ENCODE results near the gene CNNM3.
"Not testable (repeated sequence)": the region's sequence is repeated elsewhere in the genome, so short reads cannot be mapped to it uniquely, and the experiment has no call there.

Gene CNNM3

DNA sequence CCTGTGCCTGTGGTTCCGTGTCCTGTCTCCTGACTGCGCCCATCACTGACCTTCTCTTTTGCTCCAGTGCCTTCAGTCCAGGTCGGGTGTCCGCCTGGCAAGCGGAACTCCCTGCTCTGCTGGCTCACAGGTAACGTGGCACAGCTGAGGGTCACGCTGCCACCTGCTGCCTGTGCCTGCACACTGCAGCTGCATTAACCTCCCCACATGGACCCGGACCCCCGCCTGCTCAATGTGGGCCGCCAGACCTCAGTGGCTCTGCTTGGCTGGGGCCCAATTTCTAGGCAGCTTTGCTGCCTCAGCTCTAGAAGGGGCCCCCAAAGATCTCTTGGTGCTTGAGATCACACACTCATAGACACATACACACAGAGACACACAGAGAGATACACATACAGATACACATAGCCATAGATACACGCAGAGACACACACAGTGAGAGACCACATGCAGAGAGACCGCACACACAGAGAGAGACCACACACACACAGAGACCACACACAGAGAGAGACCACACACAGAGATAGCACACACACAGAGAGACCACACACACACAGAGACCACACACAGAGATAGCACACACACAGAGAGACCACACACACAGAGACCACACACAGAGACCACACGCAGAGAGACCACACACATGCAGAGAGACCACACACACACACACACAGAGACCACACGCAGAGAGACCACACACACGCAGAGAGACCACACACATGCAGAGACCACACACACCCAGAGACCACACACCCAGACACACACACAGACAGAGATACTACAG lies 14.9 kb upstream of the CNNM3 start:
- TF ChIP-seq, protein P1, sequence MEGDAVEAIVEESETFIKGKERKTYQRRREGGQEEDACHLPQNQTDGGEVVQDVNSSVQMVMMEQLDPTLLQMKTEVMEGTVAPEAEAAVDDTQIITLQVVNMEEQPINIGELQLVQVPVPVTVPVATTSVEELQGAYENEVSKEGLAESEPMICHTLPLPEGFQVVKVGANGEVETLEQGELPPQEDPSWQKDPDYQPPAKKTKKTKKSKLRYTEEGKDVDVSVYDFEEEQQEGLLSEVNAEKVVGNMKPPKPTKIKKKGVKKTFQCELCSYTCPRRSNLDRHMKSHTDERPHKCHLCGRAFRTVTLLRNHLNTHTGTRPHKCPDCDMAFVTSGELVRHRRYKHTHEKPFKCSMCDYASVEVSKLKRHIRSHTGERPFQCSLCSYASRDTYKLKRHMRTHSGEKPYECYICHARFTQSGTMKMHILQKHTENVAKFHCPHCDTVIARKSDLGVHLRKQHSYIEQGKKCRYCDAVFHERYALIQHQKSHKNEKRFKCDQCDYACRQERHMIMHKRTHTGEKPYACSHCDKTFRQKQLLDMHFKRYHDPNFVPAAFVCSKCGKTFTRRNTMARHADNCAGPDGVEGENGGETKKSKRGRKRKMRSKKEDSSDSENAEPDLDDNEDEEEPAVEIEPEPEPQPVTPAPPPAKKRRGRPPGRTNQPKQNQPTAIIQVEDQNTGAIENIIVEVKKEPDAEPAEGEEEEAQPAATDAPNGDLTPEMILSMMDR (IDR thresholded peaks at IDR 0.05), result peak; percentile 91
- no peak for TF ChIP-seq ZFX (IDR thresholded peaks at IDR 0.05; ENCODE audit: borderline replicate concordance)
- no peak overlapping the region for H3K27ac ChIP-seq

- H3K27ac ChIP-seq, result 0 out of 2 replicates have a peak overlapping the region, but pooled peaks have one; percentile 20
- TF ChIP-seq ZFX (IDR thresholded peaks at IDR 0.05; ENCODE audit: borderline replicate concordance), result no peak
- TF ChIP-seq, protein P1 (IDR thresholded peaks at IDR 0.05), result no peak
Measured at GRCh38 chr2:96801786-96802595, 14.1 kb upstream of the CNNM3 start.

DNA sequence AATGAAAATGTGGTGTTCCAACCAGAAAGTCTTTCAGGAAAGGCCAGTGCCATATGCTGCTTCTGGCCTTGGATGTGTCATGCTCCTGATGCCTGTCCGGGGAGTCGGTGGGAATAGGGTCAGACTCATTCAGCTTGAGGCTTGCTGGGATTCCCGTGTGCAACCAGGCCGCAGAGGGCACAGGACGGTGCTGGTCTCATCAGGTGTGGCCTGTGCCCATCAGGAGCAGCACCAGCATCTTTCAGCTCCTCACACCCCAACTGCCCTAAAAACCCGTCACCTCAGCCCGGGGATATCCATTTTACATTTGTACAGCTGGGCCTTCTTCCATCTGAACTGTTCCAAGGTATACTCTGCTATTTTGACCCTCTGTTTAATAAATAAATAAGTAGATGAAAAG lies 13.3 kb upstream of the CNNM3 start:
- TF ChIP-seq, protein P1 (IDR thresholded peaks at IDR 0.05), result no peak
- TF ChIP-seq ZFX (IDR thresholded peaks at IDR 0.05; ENCODE audit: borderline replicate concordance), result no peak
- H3K27ac ChIP-seq, result 0 out of 2 replicates have a peak overlapping the region, but pooled peaks have one; percentile 20

DNA sequence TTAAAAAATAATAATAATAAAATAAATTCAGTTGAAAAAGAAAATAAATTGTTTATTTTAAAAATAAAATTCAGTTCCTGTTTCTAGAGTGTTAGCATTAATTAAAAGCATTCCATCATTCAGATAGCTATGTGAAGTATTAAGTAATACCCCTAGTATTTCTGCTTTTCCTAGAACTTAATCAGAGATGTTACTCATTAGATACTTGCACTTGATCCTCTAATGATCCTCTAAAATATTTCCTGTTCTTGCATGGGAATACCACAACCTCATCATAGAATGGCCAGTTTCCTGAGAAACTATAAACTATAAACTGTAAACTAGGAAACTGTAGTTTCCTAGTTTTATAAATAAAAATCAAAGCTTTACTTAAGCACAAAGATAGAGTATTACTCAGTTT lies 11.1 kb upstream of the CNNM3 start:
- no peak overlapping the region for H3K27ac ChIP-seq

DNA sequence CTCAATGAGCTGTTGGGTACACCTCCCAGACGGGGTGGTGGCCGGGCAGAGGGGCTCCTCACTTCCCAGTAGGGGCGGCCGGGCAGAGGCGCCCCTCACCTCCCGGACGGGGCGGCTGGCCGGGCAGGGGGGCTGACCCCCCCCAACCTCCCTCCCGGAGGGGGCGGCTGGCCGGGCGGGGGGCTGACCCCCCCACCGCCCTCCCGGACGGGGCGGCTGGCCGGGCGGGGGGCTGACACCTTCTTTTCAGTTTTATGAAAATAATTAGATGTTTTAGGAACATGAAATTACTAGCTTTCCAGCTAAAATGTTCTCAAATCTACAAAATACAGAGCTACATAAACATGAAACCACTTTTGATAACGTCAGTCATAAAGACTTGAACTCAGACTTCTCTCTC lies 10.1 kb upstream of the CNNM3 start:
- not testable (repeated sequence) for H3K27ac ChIP-seq

More for the DNA sequence above, 11.1 kb upstream of the CNNM3 start:
- TF ChIP-seq ZFX (IDR thresholded peaks at IDR 0.05; ENCODE audit: borderline replicate concordance), result no peak
- TF ChIP-seq, protein P1 (IDR thresholded peaks at IDR 0.05), result no peak

DNA sequence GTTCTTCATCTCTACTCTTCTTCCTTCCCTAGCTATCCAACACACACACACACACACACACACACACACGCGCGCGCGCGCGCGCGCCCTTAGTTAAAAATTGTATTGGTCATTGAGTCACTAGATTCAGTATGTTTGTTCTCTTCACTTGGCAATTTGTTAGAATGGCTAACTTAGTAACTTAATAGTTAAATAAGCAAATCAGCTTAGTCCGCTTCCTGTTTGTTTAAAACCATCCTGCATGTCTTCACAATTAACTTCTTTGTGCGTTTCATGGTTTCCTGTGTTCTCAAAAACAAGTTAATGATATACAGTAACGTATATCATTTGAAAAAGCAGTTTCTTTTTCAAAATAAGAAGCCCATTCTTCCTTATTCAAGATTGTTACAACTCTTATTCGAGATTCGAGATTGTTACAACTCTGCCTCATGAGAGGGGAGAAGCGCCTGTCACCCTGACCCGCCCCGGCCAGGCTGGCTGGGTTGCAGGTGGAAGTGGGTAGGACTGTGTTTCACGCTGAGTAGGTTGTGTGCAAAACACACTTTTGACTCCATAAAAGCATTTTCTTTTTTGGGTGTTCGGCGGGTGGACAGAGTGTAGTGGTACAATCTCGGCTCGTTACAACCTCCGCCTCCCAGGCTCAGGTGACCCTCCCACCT lies 9.5 kb upstream of the CNNM3 start:
- no peak for TF ChIP-seq ZFX (IDR thresholded peaks at IDR 0.05; ENCODE audit: borderline replicate concordance)
- TF ChIP-seq, protein P1 (IDR thresholded peaks at IDR 0.05), result no peak
- no peak overlapping the region for H3K27ac ChIP-seq

DNA sequence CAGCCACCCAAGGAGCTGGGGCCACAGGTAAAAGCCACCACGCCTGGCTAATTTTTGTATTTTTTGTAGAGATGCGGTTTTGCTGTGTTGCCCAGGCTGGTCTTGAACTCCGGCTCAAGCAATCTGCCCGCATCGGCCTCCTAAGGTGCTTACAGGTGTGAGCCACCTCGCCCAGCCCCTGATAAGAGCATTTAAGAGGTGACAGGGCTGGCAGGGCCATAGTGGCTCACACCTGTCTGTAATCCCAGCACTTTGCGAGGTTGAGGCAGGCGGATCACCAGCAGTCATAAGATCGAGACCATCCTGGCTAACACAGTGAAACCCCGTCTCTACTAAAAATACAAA lies 9.0 kb upstream of the CNNM3 start:
- no peak overlapping the region for H3K27ac ChIP-seq
- TF ChIP-seq ZFX (IDR thresholded peaks at IDR 0.05; ENCODE audit: borderline replicate concordance), result no peak
- TF ChIP-seq, protein P1 (IDR thresholded peaks at IDR 0.05), result no peak
